ENCODE results near the gene CCDC57. TPM values are rescaled to one million over a fixed set of nuclear protein-coding genes. Genes with fewer than 3 reads are reported as not detected.
"Not testable (repeated sequence)": the region's sequence is repeated elsewhere in the genome, so short reads cannot be mapped to it uniquely, and the experiment has no call there.

The CCDC57 gene
- total RNA-seq, 1 experiment from 2014 or later = 17.8 TPM

GRCh38 chr17:82217530-82218204, 5.0 kb upstream of the CCDC57 start:
- peak; percentile 58 for DNase-seq (ENCODE audit: low read depth, low spot score)

GRCh38 chr17:82217120-82217529, 4.5 kb upstream of the CCDC57 start:
- in situ Hi-C loops (cut with HindIII; ENCODE audit: low pct_unique_long_range_greater_than_20kb, low sequenced_read_pairs) = no loop called here
- no peak for DNase-seq (ENCODE audit: low read depth, low spot score)

More at GRCh38 chr17:82217530-82218204, 5.0 kb upstream of the CCDC57 start:
- in situ Hi-C loops (cut with HindIII; ENCODE audit: low pct_unique_long_range_greater_than_20kb, low sequenced_read_pairs) = no loop called here

- DNase-seq (ENCODE audit: low read depth, low spot score) = peak; percentile 39
- in situ Hi-C loops (cut with HindIII; ENCODE audit: low pct_unique_long_range_greater_than_20kb, low sequenced_read_pairs) = no loop called here
Observed at GRCh38 chr17:82216301-82217119, 3.9 kb upstream of the CCDC57 start.

GRCh38 chr17:82215972-82216300, 3.3 kb upstream of the CCDC57 start:
- in situ Hi-C loops (cut with HindIII; ENCODE audit: low pct_unique_long_range_greater_than_20kb, low sequenced_read_pairs) = no loop called here
- DNase-seq (ENCODE audit: low read depth, low spot score) = no peak

- DNase-seq (ENCODE audit: low read depth, low spot score) = peak; percentile 28
- in situ Hi-C loops (cut with HindIII; ENCODE audit: low pct_unique_long_range_greater_than_20kb, low sequenced_read_pairs) = no loop called here
Observed at GRCh38 chr17:82215095-82215971, 2.7 kb upstream of the CCDC57 start.

- in situ Hi-C loops (cut with HindIII; ENCODE audit: low pct_unique_long_range_greater_than_20kb, low sequenced_read_pairs) = no loop called here
- no peak for DNase-seq (ENCODE audit: low read depth, low spot score)
Observed at GRCh38 chr17:82214012-82214628, 1.5 kb upstream of the CCDC57 start.

- in situ Hi-C loops (cut with HindIII; ENCODE audit: low pct_unique_long_range_greater_than_20kb, low sequenced_read_pairs) = no loop called here
- DNase-seq (ENCODE audit: low read depth, low spot score) = peak; percentile 72
Observed at GRCh38 chr17:82213251-82214011, 789 bp upstream of the CCDC57 start.

- DNase-seq (ENCODE audit: low read depth, low spot score); in situ Hi-C loops (cut with HindIII; ENCODE audit: low pct_unique_long_range_greater_than_20kb, low sequenced_read_pairs): not testable (repeated sequence)
Observed at GRCh38 chr17:82210655-82211054, 2.0 kb downstream of the CCDC57 start.

- in situ Hi-C loops (cut with HindIII; ENCODE audit: low pct_unique_long_range_greater_than_20kb, low sequenced_read_pairs) = loop anchor here (10.0 kb wide), 1 partner anchor 151 kb away; the partner anchor contains the start of genes GPS1 and RFNG
- peak; percentile 97 for DNase-seq (ENCODE audit: low read depth, low spot score)
Observed at GRCh38 chr17:82205720-82206508, 6.7 kb downstream of the CCDC57 start.

- in situ Hi-C loops (cut with HindIII; ENCODE audit: low pct_unique_long_range_greater_than_20kb, low sequenced_read_pairs) = loop anchor here (10.0 kb wide), 1 partner anchor 150 kb away; the partner anchor contains the start of genes GPS1 and RFNG
- no peak for DNase-seq (ENCODE audit: low read depth, low spot score)
Observed at GRCh38 chr17:82204831-82205719, 7.6 kb downstream of the CCDC57 start.

- DNase-seq (ENCODE audit: low read depth, low spot score) = no peak
- in situ Hi-C loops (cut with HindIII; ENCODE audit: low pct_unique_long_range_greater_than_20kb, low sequenced_read_pairs) = loop anchor here (10.0 kb wide), 1 partner anchor 149 kb away; the partner anchor contains the start of genes GPS1 and RFNG
Observed at GRCh38 chr17:82203920-82204319, 8.7 kb downstream of the CCDC57 start.

GRCh38 chr17:82202981-82203380, 9.7 kb downstream of the CCDC57 start:
- no peak for DNase-seq (ENCODE audit: low read depth, low spot score)
- in situ Hi-C loops (cut with HindIII; ENCODE audit: low pct_unique_long_range_greater_than_20kb, low sequenced_read_pairs) = loop anchor here (10.0 kb wide), 1 partner anchor 148 kb away; the partner anchor contains the start of genes GPS1 and RFNG

- no peak for DNase-seq (ENCODE audit: low read depth, low spot score)
- in situ Hi-C loops (cut with HindIII; ENCODE audit: low pct_unique_long_range_greater_than_20kb, low sequenced_read_pairs) = loop anchor here (10.0 kb wide), 1 partner anchor 147 kb away; the partner anchor contains the start of genes GPS1 and RFNG
Observed at GRCh38 chr17:82201498-82201910, 11.1 kb downstream of the CCDC57 start.

GRCh38 chr17:82200743-82201497, 11.7 kb downstream of the CCDC57 start:
- in situ Hi-C loops (cut with HindIII; ENCODE audit: low pct_unique_long_range_greater_than_20kb, low sequenced_read_pairs) = loop anchor here (10.0 kb wide), 1 partner anchor 146 kb away; the partner anchor contains the start of genes GPS1 and RFNG
- DNase-seq (ENCODE audit: low read depth, low spot score) = no peak
